GM21515 (cell line): Measurements from ENCODE around the gene MTCH2.
"Not testable (repeated sequence)": the region's sequence is repeated elsewhere in the genome, so short reads cannot be mapped to it uniquely, and the experiment has no call there.

Source experiments
- ATAC-seq: cut with Tn5 transposase; IDR thresholded peaks from one replicate; pipeline ENCODE4 v1.9.1; 2021; ENCODE audit not compliant: unreplicated experiment

Gene MTCH2

DNA sequence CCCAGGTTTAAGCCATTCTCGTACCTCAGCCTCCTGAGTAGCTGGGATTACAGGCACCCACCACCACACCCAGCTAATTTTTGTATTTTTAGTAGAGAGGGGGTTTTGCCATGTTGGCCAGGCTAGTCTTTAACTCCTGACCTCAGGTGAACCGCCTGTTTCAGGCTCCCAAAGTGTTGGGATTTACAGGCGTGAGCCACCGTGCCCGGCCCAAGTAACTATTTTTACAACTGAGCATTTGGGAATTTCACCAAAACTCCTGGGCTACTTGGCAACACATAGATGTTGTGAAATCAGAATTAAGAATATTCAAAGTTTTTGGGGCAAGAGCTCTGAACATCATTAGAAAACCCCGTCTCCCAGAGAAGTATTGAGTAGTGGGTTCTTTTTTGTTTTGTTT, 1.9 kb downstream of the MTCH2 start:
- ATAC-seq = not testable (repeated sequence)

DNA sequence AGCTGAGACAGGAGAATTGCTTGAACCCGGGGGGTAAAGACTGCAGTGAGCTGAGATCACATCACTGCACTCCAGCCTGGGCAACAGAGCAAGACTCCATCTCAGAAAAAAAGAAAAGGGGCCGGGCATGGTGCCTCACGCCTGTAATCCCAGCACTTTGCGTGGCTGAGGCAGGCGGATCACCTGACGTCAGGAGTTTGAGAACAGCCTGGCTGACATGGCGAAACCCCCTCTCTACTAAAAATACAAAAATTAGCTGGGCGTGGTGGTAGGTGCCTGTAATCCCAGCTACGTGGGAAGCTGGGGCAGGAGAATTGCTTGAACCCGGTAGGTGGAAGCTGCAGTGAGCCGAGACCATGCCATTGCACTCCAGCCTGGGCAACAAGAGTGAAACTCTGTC, 6.0 kb downstream of the MTCH2 start:
- ATAC-seq = not testable (repeated sequence)

DNA sequence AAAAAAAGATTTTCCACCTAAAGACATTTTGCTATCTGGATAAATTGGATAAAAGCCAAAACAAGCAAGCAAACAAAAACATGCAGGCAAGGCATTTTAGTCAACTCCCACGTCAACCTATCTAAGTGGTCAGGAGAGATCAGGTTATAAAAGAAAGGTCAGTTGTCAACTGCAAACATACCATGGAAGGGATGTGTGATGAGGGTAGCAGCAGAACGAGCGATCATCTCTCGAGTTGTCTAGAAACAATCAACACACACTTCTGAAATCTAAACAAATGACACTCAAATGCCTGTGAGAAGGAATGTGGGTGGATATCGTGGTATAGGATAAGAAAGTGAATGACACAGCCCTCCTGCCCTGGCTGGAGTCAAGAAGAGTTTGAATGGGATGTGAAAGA, 10.9 kb downstream of the MTCH2 start:
- ATAC-seq = no peak

DNA sequence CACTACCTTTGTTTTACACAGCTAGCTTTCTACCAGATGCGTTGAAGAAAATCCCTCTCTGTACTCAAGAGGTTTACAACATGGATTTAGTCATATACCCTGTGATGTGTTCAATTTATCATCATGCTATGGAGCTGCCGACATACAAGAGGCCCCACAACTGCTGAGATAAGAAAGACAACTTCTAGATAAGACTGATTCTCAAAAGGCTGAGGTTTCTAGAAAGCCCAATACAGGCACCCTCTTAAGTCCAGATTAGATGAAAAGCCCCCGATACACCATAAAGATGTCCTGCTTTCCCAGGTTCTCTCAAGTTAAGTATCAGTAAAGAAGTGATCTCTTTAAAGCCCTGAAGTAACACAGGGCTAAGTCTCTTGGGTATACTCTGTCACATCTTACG, 14.3 kb downstream of the MTCH2 start:
- no peak for ATAC-seq

DNA sequence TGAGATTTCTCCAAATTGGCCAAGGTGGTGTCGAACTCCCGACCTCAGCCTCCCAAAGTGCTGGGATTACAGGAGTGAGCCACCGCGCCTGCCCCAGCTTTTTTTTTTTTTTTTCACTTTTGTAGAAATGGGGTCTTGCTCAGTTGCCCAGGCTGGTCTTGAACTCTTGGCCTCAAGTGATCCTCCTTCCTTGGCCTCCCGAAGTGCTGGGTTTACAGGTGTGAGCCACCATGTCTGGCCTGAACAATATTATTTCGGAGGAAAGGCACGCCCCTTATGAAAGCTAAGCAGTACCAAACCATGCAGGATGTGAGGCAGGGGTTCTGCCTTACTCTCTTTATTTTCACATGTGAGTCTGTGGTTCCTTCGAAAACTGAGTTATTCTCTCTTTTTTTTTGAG, 16.1 kb downstream of the MTCH2 start:
- ATAC-seq = no peak

DNA sequence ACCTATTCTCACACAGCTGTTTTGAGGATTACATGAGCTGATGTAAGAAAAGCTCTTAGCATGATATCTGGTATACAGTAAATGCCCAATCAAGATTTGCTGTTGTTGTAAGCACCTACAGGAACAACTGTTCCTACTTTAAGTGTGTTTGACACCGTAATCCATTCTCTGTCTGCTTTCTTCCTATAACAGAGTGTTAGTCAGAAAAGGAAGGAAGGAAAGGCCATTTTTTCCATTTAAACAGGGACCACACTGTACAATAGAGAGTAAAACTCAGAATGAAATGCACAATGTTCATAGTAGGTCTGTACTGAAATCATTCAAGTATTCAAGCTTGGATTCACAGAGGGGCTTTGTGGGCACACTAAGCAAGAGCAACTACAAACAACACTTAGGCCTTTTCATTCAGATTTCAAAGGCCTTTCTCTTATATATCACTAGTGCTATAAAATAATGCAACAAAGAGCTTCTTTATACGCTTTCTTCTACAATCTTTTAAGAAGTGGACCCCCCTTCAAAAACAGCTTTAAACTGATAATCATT, 21.5 kb downstream of the MTCH2 start:
- ATAC-seq = no peak

DNA sequence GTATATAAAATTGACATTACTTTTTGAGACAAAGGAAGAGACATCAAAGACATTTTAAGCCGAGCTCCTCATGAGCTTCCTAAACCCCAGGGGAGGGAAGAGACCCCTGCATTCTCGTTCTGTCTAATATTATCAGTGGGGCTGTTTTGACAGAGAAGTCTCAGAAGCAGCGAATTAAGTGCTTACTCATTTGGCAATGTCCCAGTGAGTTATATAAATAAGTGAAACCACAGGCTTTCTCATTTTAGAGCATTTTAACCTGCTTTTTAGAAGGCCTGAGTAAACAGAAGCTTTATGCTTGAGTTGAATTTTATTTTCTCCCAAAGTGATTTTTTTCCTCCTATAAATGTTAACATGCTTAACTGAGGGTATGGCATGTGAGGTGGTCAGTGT, 24.9 kb downstream of the MTCH2 start:
- no peak for ATAC-seq

DNA sequence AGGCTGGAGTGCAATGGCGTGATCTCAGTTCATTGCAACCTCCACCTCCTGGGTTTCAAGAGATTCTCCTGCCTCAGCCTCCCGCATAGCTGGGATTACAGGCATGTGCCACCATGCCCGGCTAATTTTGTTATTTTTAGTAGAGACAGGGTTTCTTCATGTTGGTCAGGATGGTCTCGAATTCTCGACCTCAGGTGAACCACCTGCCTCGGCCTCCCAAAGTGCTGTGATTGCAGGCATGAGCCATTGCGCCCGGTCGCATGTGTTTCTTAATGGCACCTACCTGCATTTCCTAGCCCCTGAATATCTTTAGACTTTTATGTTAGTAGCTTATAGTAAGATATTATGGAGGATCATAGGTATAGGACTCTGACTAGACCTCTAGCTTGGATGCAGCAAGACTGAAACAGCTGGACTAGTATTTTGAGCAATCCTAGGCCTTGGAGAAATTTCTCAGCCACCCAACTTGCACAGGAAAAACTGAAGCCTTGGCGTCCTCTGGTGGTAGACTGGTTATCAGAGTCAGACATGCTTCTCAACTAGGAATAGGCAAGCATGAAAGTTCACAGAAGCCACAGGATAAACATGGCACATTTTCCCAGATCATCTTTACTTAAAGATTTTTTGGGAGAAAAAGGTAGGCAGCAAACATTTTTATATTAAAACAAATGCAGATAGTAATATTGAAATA, 25.5 kb downstream of the MTCH2 start:
- ATAC-seq = no peak

DNA sequence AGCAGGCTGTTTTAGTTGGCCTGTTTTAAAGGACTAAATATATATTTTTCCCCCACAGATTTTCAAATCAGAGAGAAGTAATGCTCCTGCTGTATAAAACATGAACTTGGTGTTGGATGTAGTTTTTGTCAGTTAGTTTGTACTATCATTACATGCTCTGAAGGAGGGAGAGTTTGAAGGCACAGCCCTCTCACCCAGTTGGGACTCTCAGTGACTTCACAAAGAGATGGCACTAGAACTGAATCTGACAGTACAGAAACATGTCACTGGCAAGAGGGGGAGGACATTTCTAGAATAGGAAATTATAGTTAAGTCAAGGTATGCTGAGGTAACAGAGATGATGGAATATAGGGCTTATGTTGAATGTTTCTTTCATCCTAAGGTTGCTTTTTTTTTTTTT, 27.1 kb downstream of the MTCH2 start:
- no peak for ATAC-seq

DNA sequence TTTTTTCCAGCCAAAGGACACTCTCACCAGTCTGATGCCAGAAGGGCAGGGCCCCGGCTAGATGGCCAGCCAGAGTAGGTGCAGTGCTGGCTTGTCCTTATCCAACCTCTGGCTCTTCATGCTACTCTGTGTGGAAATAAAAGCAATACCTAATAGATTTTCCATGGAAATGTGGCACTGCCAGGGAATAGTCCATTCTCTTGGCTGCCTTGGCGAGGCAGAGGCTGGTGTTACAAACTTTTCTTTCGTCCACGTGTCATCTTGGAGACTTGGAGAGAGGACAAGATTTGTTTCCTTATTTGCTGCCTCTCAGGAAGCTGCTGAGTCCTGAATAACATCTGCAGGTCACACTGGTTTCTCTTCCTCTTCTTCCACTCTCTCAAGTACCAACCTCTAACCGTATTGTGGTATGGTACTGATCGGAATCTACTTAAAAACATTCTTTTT, 31.0 kb downstream of the MTCH2 start:
- peak; percentile 77 for ATAC-seq

DNA sequence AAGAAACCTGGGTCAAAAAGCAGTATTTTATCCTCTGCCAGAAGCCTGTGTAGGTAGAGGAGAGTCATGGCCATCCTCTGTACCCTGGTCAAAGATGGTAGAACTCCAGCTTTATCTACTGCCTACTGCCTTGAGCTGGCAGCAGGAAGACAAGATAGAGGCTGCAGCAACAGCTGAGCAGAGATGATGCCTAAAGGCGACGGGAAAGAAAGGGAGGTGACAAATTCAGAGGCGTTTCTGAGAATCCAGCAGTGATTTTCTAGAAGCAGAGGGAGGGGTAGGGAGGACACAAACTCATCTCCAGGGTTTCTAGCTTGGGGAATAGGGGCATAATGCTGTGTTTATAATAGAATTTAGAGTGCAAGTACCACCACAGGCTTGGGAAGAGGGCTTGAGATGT, 32.7 kb downstream of the MTCH2 start:
- no peak for ATAC-seq

DNA sequence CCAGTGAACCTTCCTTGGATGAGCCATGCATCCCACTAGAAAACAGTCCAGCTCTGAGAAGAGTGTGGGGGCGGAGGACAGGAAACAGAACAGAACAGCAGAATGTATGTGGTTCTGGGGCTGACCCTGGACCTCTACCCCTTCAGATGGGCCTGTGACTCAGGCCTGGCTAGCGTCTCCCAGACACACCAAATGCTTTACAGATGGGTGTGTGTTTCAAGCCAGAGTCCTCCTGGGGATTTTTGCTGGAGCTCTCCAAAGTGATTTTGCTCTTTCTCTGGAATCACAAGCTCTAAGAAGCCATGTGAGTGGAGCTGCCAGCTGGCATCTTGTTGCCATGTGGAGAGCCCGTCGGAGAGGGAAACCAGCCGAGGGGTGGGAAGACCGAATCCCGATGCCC, 35.0 kb downstream of the MTCH2 start:
- ATAC-seq = no peak

DNA sequence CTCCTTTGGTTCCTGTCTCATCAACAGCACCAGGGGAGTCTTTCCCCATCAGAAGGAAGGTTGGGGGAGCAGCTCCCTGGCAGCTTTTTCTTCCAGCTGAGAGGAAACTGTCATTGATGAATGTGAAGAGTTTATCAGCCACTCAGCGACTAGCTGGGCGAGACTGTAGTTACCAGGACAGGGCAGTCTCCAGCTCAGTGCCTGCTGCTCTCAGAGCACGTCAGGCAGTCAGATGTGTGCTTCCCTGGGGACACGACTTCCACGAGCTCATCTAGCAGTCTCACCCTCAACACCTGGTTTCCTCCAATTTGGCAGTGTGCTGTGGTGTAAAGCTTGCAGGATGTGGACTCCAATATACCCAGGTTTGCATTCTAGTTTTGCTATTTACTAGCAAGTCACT, 35.6 kb downstream of the MTCH2 start:
- ATAC-seq = no peak

DNA sequence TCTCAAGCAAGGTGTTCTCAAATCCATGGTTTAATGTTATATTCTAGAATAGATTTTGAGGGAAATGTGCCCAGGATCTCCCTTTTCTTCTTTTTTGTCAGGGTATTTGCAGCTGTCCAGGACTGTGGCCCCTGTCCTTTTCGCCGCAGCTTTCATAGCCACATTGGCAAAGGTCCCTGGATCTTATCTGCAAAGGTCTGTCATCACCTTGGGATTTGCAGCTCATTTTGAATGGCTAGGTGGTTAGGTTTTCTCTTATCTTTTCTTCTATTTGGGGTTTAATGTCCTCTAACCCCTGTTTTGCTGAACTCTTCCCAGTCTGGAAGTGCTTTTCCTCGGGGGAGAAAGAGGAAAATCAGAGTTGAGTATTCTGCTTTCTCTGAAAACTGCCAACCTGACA, 36.4 kb downstream of the MTCH2 start:
- ATAC-seq = no peak

DNA sequence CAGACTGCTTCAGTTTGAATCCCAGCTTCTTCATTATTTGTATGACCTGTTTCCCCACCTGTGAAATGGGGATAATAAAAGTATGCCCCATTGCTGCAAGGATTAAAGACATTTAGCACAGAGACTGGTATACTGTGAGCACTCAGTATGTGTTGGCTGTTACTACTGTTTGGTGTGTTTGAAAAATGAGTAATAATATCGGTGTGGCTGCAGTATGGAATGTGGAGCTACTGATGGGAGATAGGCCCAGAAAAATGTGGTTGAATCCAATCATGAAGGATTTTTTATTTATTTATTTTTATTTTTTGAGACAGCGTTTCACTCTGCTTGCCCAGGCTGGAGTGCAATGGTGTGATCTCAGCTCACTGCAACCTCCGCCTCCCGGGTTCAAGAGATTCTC, 39.1 kb downstream of the MTCH2 start:
- no peak for ATAC-seq

DNA sequence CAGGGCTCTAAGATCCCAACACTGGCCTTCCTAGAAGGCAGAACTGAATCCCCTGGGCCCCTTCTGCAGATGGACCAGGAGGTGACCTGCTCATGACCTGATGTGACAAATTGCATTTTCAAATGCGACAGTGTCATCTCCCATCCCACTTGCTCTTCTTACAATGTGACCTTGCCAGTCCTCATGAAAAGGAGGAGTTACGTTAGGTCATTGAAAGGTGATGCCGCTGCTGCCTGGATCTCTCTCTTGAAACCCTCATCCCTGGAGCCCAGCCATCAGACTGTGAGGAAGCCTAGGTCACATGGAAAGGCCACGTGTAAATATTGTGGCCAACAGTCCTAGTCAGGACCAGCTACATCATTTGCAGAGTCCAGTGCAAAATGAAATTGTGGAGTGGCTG, 42.5 kb downstream of the MTCH2 start:
- ATAC-seq = no peak

DNA sequence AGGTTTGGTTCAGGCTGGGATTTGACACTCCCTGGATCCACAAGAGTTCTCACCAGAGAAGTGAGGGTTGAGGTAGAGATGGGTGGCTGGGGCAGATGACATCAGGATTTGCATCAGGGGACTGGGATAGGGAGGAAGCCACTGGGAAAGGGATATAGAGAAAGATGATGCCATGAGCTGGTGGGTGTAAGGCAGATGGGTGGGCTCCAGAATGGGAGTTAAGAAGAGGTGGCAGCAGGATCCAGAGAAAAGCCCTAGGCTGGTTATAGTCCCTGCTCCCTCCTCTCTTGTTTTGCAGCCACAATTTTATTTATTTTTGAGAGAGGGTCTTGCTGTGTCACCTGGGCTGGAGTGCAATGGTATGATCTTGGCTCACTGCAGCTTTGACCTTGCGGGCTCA, 46.4 kb downstream of the MTCH2 start:
- ATAC-seq = no peak

DNA sequence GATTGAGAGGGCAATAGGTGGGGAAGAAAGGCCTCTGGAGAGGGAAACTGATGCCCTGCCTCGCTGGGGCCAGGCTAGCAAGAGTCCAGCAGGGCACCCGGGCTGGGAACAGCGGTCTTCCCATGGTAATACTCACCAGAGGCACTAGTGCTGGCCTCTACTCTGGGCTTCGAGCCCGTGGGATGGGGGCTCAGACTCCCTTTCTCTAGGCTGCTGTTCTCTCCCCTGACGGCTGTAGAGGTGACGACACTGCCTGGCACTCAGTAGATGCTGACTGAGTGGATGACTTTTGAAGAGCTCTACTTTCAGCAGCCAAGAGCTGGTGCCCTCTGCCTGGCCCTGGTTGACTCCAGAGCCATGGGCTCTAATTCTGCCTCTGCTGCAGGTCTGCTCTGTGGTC, 47.3 kb downstream of the MTCH2 start:
- no peak for ATAC-seq

DNA sequence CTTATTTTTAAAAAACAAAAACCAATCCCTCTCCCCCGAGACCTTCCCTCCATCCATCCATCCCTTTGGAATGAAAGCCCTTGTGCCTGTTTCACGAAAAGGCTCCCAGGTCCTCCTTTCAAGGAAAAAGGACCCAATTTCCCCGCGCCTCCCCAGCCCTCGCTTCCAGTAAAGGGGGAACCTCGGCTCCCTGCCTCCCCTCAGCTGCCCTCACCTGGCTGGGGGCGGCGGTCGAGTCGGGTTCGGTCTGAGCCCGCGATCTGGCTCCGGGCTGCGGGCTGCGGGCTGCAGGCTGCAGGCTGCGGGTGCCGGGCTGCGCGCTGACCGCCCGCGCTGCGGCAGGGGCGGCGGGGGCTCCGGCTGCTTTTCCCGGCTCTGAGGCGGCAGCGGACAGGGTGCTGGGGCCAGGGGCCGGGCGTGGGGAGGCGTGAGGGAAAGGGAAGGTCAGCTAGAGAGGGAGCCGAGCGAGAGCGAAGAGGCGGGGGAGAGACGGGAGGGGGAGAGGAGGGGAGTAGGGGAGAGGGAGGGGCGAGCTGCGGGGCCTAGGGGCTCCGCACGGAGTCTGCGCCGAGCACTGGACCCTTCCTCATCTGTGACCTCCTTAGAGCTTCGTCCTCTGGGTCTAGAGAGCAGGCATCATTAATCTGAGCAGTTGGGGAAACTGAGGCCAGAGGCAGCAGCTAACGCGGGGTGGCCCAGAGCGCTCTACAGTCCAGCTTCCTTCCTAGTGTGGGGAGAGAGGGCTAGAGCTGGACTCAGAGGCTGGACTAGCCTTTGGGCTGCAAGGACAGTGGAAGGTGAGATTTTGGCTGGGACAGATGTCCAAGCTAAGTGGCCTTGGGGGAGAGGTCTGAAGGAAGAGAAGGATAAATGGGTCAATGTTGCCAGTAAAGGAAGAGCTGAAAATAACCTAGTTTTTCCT, 48.2 kb downstream of the MTCH2 start, which contains the start of gene C1QTNF4:
C1QTNF4 (minus strand) TSS at position 478 of the 922 bp plus-strand sequence. CDS start 3,601 bp downstream, outside the sequence.
- no peak for ATAC-seq

DNA sequence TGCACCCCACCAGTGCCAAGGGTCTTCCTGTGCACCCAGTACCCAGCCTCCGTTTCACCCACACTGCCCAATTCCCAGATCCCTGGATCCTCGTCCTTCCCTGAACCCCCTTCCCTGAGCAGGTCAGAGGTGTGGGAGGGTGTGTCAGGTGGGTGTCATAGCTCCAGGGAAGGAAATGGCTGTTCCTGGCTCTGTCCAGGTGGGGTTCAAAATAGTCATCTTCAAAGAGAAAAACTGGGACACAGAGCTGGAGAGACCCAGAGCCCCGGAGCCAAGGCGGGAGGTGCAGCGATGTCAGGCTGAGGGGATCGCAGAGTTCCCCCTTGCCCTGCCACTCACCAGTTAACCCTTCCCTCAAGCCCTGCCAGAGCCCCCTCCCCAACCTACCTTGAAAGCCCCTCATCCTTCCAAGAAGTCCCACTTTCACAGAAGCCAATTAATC, 48.8 kb downstream of the MTCH2 start:
- no peak for ATAC-seq

DNA sequence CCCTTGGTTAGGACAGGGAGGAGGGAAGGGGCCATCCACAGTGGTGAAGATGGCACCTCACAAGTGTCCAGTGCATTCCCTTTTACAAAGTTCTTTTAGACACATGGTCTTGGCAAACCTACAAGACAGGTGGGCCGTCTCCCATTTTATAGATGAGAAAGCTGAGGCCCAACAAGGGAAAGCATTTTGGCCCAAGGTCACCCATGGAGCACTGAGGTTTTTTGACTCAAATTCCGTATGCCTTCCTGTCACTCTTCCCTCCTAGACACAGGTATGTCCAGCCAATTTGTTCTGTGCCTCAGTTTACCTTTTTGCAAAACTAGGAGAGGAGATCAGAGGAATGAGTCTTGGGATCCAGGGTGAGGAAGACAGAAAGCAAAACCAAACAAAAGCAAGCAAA, 49.4 kb downstream of the MTCH2 start:
- ATAC-seq = no peak

DNA sequence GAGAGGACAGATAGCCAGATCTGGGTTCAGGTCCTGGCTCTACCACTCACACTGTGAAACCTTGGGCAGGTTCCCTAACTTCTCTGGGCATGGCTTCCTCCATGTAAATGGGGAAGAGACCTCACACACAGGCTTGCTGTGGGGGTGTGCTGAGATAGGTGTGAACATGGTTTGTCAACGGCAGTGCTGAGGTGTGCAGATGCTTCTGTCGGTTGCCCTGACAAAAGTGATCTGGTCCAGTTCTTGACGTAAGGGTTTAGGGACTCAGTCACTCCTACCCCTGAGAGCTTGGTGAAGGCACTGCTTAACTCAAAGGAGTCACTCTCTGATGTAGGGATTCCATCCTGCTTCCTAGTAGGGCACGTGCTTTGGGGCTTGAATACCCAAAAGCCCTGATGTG, 50.1 kb downstream of the MTCH2 start:
- no peak for ATAC-seq
